Mucosa of rectum (tissue), 2 donors: ENCODE results near the gene HAND2.
A peak's percentile ranks its signal among the peaks of the same experiment; 100 is the strongest.

Experiments used
- H3K27ac ChIP-seq, 2 donors: one replicate each; pipeline ENCODE4 v1.7.0; 2013; ENCODE audit warnings: inconsistent platforms in 2 of 2, low read depth in 2 of 2, low read length in 2 of 2
- H3K27me3 ChIP-seq, 2 donors: one replicate each; pipeline ENCODE4 v1.7.0; 2013; ENCODE audit warnings: low read length in 2 of 2; ENCODE audit not compliant: control insufficient read depth in 2 of 2, insufficient read depth in 2 of 2
- H3K36me3 ChIP-seq, 2 donors: one replicate each; pipeline ENCODE4 v1.7.0; 2013; ENCODE audit warnings: low read length in 2 of 2; ENCODE audit not compliant: control insufficient read depth in 2 of 2, insufficient read depth in 2 of 2
- H3K4me1 ChIP-seq, 2 donors: one replicate each; pipeline ENCODE4 v1.7.0; 2013; ENCODE audit warnings: low read length in 2 of 2, mild to moderate bottlenecking in 1 of 2; ENCODE audit not compliant: control insufficient read depth in 2 of 2, insufficient read depth in 2 of 2
- H3K4me3 ChIP-seq, 2 donors: one replicate each; pipeline ENCODE4 v1.7.0; 2013; ENCODE audit warnings: low read length in 2 of 2
- H3K9ac ChIP-seq, 2 donors: one replicate each; pipeline ENCODE4 v1.7.0; 2013; ENCODE audit warnings: low read length in 2 of 2, low read depth in 1 of 2, mild to moderate bottlenecking in 1 of 2
- H3K9me3 ChIP-seq, 2 donors: one replicate each; pipeline ENCODE4 v1.7.0; 2013; ENCODE audit warnings: low read length in 2 of 2; ENCODE audit not compliant: control insufficient read depth in 2 of 2
- donor health status: healthy.
- donor health status: Normal muscosa, but diverticular disease.

The HAND2 gene

DNA sequence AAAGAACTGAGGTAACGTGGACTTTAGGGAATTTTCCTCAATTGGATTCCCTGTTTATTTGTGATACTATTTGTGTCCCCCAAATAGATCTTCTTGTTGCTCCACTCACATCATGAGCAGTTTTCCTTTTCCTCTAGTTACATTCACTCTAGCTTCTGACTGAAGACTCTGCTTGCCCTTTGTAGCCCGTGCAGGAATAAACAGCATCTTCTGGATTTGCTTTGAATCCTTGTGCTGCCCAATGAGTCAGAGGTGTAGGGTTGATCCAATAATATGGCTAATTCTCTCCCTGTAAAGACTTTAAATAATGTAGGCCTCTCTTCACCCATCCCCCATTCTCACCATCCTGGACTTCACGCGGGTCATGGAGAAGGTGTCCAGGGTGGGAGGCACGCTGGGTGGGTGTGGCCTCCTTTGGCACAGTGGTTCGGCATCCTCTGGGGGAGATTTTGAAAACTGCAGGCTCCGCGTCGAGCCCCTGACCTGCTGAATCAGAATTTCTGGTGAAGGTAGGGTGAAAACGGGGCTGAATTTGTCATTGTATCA, 9.0 kb downstream of the HAND2 start:
- no peak overlapping the region for H3K4me3 ChIP-seq
- H3K36me3 ChIP-seq = no peaks in the 10 kb centered on the region
- H3K27me3 ChIP-seq = peaks cover 77 to 84% of the 10 kb centered on the region in 2 donors
- peaks cover 7 to 18% of the 10 kb centered on the region in 2 donors for H3K4me1 ChIP-seq
- H3K27ac ChIP-seq = peak overlapping the region in 1 of 2 donors; percentile 58
- no peak overlapping the region for H3K9ac ChIP-seq
- H3K9me3 ChIP-seq = no peaks in the 10 kb centered on the region

DNA sequence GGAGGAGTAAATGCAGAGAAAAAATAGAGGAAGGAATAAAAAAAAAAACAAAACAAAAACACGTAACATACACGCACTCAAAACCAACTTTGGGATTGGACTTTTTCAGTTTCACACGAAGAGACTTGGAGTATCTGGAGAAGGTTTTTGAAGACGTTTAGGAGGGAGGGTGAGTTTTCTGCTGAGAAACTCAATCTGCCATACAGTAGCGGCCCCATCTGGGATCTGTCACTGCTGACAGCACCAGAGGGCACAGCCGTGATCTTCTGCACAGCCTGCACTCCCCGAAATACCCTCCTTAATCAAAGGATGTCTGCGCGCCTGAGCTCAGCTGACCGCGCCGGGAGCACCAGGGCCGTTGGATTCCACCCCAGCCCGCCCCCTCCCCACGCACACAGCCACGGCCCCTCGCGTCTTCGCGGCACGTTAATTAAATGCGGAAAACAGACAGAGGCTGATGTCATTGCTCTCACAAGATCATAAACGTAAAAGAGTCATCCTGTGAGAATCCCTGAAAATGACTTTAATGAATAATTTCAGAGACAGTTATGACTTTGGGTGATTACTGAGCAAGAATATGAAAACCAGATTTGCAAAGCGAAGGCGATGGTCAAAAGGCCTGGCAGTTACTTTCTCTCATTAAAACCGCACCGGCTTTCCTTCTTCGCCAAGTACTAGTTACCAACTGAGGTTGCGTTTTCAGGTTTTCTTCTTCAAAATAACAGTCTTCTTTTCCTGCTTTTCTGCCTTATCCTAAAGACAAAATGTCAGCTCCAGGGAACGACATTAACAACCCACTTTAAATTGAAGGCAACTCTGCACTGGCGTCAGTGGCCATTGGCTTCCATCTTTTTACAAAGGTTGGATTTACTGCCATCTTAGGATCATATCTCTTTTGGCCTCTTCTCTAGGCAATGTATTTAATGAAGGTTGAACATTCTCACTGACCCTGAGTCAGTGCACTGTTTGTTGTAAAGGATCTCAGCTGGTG, 10.6 kb downstream of the HAND2 start:
- Histone ChIP-seq H3K4me1 (peaks cover 7 to 18% of the 10 kb centered on the region in 2 donors), H3K27ac (peak overlapping the region; percentile 6 to 27), H3K9me3 (no peaks in the 10 kb centered on the region), H3K36me3 (no peaks in the 10 kb centered on the region), H3K9ac (no peak overlapping the region), H3K4me3 (peak overlapping the region in 1 of 2 donors; percentile 14), H3K27me3 (peaks cover 80 to 87% of the 10 kb centered on the region in 2 donors)

DNA sequence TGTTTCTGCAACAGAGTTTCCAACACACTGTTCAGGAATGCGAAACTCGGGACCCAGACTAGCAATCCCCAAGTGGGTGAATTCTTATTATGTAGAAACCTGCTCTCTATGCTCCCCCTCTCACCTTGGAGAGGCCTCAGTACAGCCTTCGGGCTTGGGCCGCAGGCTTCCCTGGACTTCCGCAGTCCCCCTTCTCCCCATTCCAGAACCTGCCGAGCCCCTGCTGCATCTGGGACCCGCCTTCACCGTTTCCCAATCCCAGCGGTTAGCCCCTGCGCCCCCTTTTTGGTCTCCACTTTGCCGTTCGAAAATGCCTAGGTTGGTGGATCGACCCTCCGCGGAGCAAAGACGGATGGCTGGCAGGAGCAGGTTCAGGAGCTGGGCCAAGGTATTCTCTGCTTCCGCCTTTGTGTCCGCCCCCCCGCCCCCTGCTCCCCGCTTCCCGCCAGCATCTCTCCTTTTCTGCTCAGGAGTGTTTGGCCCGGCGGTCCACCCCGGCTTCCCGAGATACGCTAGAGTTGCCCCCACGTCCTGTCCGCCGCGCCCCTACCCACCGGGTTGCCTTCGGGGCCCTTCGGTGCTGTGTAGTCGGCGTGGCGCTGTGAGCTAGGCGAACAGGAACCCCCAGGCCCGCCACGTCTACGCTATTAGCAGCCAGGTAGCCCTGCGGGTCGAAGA, 11.5 kb downstream of the HAND2 start:
- peak overlapping the region; percentile 27 to 32 for H3K27ac ChIP-seq
- H3K9ac ChIP-seq = no peak overlapping the region
- H3K9me3 ChIP-seq = no peaks in the 10 kb centered on the region
- peaks cover 76 to 84% of the 10 kb centered on the region in 2 donors for H3K27me3 ChIP-seq
- H3K4me1 ChIP-seq = peaks cover 7 to 18% of the 10 kb centered on the region in 2 donors
- peak overlapping the region; percentile 14 to 22 for H3K4me3 ChIP-seq
- no peaks in the 10 kb centered on the region for H3K36me3 ChIP-seq

DNA sequence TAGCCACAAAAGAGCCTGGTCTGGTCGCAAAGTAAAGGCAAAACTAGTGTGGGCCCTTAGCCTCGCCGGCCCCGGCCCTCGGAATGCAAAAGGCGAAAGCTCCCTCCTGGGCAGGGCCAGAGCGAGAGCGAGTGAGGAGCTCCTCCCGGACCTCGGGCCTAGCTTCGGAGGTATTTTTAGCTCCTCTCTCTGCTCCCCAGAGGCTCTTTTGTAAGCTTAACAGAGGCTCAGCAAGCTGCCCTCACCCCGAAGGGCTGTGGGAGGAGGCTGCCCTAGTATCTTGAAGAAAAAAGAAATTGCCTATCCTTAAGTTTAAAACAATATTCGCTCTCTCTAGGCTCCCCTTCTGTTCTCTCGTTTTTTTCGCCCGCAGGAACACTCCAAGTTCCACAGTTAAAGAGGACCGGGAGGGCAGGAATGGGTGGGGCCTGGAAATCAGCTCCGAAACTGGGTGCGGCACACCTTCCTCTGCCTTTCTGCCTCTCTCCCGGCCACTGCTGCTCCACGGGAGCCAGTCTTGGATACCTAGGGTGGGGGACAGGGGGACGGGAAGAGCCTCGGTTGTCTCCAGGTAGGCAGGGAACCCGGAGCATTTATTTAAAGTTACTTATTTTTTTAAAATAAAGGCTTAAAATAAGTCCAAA, 12.1 kb downstream of the HAND2 start:
- Histone ChIP-seq H3K9ac (no peak overlapping the region), H3K27me3 (peaks cover 69 to 84% of the 10 kb centered on the region in 2 donors), H3K4me3 (no peak overlapping the region)

GRCh38 chr4:173516621-173517524, 13.2 kb downstream of the HAND2 start:
- H3K4me1 ChIP-seq = peaks cover 7 to 12% of the 10 kb centered on the region in 2 donors
- peak overlapping the region in 1 of 2 donors; percentile 20 for H3K4me3 ChIP-seq
- no peak overlapping the region for H3K9ac ChIP-seq
- H3K9me3 ChIP-seq = no peaks in the 10 kb centered on the region
- H3K27me3 ChIP-seq = peaks cover 67 to 83% of the 10 kb centered on the region in 2 donors
- no peaks in the 10 kb centered on the region for H3K36me3 ChIP-seq
- H3K27ac ChIP-seq = peak overlapping the region in 1 of 2 donors; percentile 28

More for the DNA sequence above, 12.1 kb downstream of the HAND2 start:
- peaks cover 7 to 18% of the 10 kb centered on the region in 2 donors for H3K4me1 ChIP-seq
- no peaks in the 10 kb centered on the region for H3K9me3 ChIP-seq
- H3K27ac ChIP-seq = peak overlapping the region in 1 of 2 donors; percentile 53
- H3K36me3 ChIP-seq = no peaks in the 10 kb centered on the region

DNA sequence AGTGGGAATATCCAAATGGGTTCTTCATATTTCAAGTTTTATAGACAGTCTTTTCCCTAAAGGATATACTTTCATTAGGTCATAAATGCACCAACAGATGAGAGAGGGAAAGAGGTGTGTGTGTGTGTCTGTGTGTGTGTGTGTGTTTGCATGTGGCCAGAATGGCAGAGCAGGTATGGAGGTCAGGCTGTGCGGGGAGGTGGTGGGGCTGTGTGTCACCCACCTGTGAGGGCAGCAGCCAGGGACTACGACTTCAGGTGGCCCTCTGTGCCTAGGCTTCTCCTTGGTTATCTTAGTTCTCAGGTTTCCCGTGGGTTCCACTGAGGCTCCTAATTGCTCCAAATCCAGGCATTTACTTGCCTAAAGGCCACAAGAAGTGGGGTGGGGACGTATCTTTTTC, 14.6 kb downstream of the HAND2 start:
- Histone ChIP-seq H3K4me1 (peaks cover 0 to 4% of the 10 kb centered on the region in 2 donors), H3K27ac (no peak overlapping the region), H3K9ac (no peak overlapping the region), H3K27me3 (peaks cover 60 to 71% of the 10 kb centered on the region in 2 donors), H3K4me3 (no peak overlapping the region), H3K36me3 (no peaks in the 10 kb centered on the region), H3K9me3 (no peaks in the 10 kb centered on the region)

DNA sequence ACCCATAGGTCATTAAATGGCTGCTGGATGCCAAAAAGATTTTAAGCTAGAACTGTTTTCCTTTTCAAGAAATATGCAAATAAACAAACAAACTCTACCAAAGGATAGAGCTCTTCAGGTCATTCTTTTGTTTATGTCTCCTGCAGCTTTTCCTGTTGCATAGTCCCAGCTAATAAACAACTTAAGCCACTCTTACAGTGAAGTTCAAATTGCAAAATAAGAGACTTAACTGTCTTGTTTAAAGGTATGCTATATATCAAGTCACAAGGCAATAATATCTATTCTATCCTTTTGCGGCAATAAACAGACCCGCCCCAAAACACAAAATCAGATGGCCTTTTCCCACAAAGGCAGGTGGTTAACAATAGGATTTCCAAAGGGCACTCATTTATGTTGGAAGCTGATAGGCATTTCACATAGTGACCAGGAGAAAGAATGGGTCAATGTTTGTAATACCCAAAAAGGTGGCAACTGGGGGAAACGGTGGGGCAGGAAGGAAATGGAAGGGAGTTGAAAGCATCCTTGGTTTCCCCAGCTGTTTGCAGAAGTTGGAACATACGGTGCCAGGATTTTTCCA, 15.3 kb downstream of the HAND2 start:
- H3K9me3 ChIP-seq = no peaks in the 10 kb centered on the region
- H3K36me3 ChIP-seq = no peaks in the 10 kb centered on the region
- H3K4me3 ChIP-seq = no peak overlapping the region
- no peak overlapping the region for H3K27ac ChIP-seq
- H3K9ac ChIP-seq = no peak overlapping the region
- peaks cover 55 to 64% of the 10 kb centered on the region in 2 donors for H3K27me3 ChIP-seq
- peaks cover 0 to 4% of the 10 kb centered on the region in 2 donors for H3K4me1 ChIP-seq

DNA sequence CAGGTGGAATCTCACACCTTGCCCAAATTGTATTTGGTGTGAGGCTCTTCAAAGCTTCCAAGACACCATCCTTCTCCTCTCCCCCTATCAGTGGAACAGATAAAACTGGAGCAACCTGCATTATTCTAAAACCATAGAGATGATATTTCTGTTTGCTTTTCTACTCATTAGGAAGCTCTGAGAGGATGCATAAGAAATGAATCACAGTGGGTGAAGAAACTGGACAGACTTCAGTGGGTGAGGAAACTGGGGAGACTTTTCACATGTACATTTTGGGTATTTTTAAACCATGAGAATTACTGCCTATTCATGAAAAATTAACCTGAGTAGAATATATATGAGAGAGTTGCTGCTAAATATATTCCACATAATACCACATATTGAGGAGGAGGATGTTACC, 16.4 kb downstream of the HAND2 start:
- H3K9ac ChIP-seq = no peak overlapping the region
- peaks cover 54 to 56% of the 10 kb centered on the region in 2 donors for H3K27me3 ChIP-seq
- H3K36me3 ChIP-seq = no peaks in the 10 kb centered on the region
- H3K4me1 ChIP-seq = peaks cover 0 to 4% of the 10 kb centered on the region in 2 donors
- no peak overlapping the region for H3K27ac ChIP-seq
- no peak overlapping the region for H3K4me3 ChIP-seq
- H3K9me3 ChIP-seq = no peaks in the 10 kb centered on the region
